ENCODE measurements around the gene GGA3. TPM values are rescaled to one million over a fixed set of nuclear protein-coding genes. Genes with fewer than 3 reads are reported as not detected.
A peak's percentile ranks its signal among the peaks of the same experiment; 100 is the strongest.

The GGA3 gene
- total and polyA plus RNA-seq, 10 of the 15 experiments (the other 5 are each of a cell fraction or from before 2014, with no cell fraction given) = 7.0 to 57.5 (median 34.0) TPM

GRCh38 chr17:75262112-75262606, 753 bp upstream of the GGA3 start:
- POLR2A ChIA-PET = interaction anchor here (0.5 to 4.8 kb wide), 13 partner anchors 9 to 153 kb away, joined by 3 to 81 read pairs (median 4); partner anchors contain the start of genes ARMC7, MIF4GD and SLC25A19
- no peaks in the 10 kb centered on the region for H4K20me1 ChIP-seq (ENCODE audit: control insufficient read depth, insufficient read depth)
- SMC1A ChIA-PET (ENCODE audit: uncharacterized antibody, unreplicated experiment) = interaction anchor here (0.9 to 5.0 kb wide), 14 partner anchors 8 to 150 kb away, joined by 3 to 62 read pairs (median 4); partner anchors contain the start of genes GRB2, MIF4GD, NUP85 and SLC25A19
- in situ Hi-C loops (cut with MboI) (no loop called here), intact Hi-C loops (cut with micrococcal nuclease; ENCODE audit: unreplicated experiment) (loop anchor here (10.0 kb wide), 1 partner anchor 253 kb away; the partner anchor contains the start of genes CASKIN2 and TSEN54)
- peak overlapping the region; percentile 100 for H3K9ac ChIP-seq (ENCODE audit: control insufficient read depth, insufficient read depth, low read length)
- peak overlapping the region; percentile 95 for H3K4me2 ChIP-seq (ENCODE audit: control insufficient read depth, insufficient read depth)
- DNase-seq (ENCODE audit: low read depth, low spot score) = no peak
- TF ChIP-seq MYC (IDR thresholded peaks at IDR 0.05; ENCODE audit: insufficient read depth, insufficient read length, insufficient replicate concordance, low read length, severe bottlenecking) = no peak
- no peak for TF ChIP-seq IKZF1 (conservative IDR thresholded peaks at IDR 0.05)
- no peak for TF ChIP-seq SMARCA5 (IDR thresholded peaks at IDR 0.05)
- no peak for TF ChIP-seq POU2F2 (IDR thresholded peaks at IDR 0.05; ENCODE audit: borderline replicate concordance, low read depth, low read length)
- TF ChIP-seq JUND (IDR thresholded peaks at IDR 0.05; ENCODE audit: low read depth, low read length) = no peak
- no peaks in the 10 kb centered on the region for H3K9me3 ChIP-seq (replicated peaks; ENCODE audit: control insufficient read depth, insufficient read depth, low read length)
- peaks cover 9% of the 10 kb centered on the region for H3K4me1 ChIP-seq (ENCODE audit: control insufficient read depth, insufficient read depth, low read length)
- CTCF ChIA-PET = interaction anchor here (0.6 to 4.8 kb wide), 16 partner anchors 9 to 372 kb away, joined by 3 to 58 read pairs (median 5); partner anchors contain the start of genes GRB2, LLGL2, MIF4GD and SLC25A19
- peaks cover 7 to 13% of the 10 kb centered on the region in 2 experiments for H3K36me3 ChIP-seq (ENCODE audit: control insufficient read depth in 2 of 2, insufficient read depth in 2 of 2, low read length in 1 of 2)
- H3K27me3 ChIP-seq (replicated peaks in 1 of 2; ENCODE audit: control insufficient read depth in 2 of 2, insufficient read depth in 2 of 2, low read length in 1 of 2) = no peaks in the 10 kb centered on the region
- TSS peak; percentile 70 for BruUV-seq (replicated peaks)
- peak overlapping the region; percentile 97 for H2AFZ ChIP-seq (ENCODE audit: control insufficient read depth, low read depth, low read length)
- peak; percentile 39 for ATAC-seq
- WGBS (ENCODE audit: insufficient coverage, insufficient replicate concordance, low lambda C conversion rate, missing lambda C conversion rate) = 1% methylated on average over 21 of the region's 23 CpGs
- H3K79me2 ChIP-seq (ENCODE audit: control insufficient read depth, insufficient read depth, low read length) = peaks cover 53% of the 10 kb centered on the region
- RAD21 ChIA-PET (ENCODE audit: unreplicated experiment) = interaction anchor here (0.9 to 3.5 kb wide), 8 partner anchors 9 to 301 kb away, joined by 3 to 43 read pairs (median 4); partner anchors contain the start of genes GRB2, MIF4GD and SLC25A19
- FAIRE-seq = no peak
- H3K27ac ChIP-seq (ENCODE audit: control insufficient read depth, insufficient read depth) = peak overlapping the region; percentile 99
- H3K4me3 ChIP-seq = peak overlapping the region; percentile 86

Measured in GM12878 (cell line).